Measurements from ENCODE around the gene RASA3.
"Not testable (repeated sequence)": the region's sequence is repeated elsewhere in the genome, so short reads cannot be mapped to it uniquely, and the experiment has no call there.

The RASA3 gene

DNA sequence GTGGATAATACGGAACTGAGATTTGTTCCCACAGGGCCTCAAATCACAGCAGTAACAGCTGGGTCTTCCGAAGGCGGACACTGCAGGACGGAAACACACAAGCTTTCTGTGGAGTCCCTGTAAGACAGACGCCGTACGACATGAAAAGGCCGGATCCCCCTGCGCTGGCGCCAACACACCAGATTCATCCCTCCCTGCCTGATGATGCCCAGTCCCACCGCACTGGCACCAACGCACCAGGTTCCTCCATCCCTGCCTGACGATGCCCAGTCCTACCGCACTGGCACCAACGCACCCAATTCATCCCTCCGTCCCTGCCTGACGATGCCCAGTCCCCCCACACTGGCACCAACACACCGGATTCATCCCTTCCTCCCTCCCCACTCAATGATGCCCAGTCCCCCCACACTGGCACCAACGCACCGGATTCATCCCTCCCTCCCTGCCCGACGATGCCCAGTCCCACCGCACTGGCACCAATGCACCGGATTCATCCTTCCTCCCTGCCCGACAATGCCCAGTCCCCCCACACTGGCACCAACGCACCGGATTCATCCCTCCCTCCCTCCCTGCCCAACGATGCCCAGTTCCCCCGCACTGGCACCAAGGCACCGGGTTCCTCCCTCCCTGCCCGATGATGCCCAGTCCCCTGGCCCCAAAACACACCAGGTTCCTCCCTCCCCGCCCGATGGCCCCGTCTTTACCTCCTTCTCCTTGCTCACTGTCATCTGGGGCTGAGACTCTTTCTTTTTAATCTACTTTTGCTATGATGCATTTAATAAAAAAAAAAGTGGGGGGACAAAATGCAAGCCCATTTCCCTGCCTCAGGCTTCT lies 55.1 kb downstream of the RASA3 start:
- no peak for DNase-seq

DNA sequence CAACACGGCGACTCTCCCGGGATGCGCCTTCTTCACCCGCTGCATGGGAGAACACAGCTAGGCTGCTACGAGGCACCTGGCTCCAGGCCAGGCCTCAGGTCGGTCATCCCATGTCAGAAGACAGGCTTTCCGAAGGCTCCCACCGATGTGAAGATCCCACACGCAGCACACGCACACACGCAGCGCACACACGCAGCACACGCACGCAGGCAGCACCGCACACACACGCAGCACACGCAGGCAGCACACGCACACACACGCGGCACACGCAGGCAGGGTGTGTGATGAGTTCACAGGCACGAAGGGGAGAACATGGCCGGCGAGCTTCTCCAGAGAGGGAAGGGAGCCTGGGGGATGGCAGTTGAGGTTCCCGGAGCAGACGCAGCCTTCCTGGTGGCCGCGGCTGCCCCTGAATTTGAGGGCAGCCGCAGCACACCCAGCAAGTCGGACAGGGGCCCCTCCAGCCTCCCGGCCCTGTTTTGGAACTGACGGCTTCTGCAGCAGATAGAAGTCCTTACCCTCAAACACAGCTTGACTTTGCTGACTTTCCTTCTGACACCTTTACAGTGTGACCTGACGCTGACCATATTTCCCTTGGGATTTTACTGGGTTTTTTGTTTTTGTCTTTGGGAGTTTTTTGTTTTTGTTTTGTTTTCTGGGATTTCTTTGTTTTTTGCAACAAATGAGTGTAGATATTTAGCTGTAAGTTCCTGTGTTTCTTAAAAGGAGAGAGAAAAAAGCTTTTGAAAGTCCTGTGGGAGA lies 55.9 kb downstream of the RASA3 start:
- DNase-seq: no peak

DNA sequence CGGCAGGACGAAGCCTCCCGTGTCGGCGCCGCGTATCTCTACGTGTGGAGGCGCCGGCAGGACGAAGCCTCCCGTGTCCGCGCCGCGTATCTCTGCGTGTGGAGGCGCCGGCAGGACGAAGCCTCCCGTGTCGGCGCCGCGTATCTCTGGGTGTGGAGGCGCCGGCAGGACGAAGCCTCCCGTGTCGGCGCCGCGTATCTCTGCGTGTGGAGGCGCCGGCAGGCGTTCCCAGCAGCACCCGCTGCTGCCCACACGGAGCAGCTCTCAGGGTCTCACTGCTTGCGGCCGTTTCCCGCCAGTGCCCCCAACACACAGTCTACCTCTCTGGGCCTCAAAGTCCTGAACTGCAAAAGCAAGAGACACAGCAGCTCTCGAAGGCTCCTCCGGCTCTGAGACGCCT lies 56.6 kb downstream of the RASA3 start:
- DNase-seq: not testable (repeated sequence)

DNA sequence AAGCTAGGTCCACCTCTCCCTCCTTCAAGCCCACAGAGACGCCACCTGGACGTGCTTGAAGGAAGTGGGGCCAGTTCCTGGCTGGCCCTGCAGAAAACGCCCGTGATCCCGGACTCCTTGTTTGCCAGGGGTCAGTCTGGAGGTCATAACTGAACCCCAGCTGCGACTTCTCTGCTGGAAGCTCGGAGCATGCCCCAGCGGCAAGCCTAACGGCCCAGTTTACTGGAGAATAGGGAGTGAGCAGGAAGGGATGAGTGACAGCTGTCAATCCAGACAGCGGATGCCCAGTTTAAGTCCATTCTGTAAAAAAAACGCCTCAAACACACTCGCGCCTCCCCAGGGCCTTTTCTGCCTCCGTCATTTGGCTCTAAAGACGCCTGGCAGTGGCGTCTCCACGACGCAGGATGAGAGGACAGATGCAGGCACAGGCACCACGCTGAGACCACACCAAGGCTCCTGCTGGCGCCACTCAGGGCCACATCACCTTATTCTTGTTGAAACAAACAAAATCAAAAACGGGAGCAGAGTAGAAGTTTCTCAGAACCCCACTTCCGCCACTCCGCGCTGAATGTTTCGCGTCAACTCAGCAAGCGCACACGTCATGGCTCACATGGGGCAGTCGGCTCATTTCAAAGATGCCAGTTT lies 57.6 kb downstream of the RASA3 start:
- DNase-seq: no peak

DNA sequence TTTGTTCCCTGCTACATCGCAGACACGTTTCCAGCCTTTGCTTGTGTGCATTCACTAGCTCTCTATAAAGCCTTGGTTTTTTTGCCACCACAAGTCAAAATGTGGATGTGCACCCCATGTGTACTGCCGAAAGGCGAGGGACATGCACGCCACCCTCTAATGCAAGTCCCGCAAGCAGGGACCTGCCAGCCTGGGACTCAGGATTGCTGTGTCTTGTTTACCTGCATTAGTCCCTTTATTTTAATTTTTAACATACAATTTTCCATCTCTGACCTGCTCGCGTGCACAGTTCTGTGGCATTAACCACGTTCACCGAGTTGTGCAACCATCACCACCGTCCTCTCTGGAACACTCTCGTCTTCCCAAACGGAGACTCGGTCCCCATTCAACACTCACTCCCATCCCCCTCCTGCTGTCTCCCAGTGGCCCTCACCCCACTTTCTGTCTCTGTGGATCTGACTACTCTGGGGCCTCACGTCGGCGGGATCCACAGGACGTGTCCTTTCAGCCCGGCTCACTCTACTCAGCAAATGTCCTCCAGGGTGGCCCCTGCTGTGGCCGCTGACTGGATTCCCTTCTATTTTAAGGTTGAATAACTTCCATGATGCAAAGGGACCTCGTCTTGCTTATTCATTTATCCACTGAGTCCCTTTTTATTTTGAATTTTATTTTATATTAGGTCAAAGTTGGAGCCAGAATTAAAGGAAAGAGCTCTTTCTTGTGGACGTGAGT lies 58.4 kb downstream of the RASA3 start:
- no peak for DNase-seq

DNA sequence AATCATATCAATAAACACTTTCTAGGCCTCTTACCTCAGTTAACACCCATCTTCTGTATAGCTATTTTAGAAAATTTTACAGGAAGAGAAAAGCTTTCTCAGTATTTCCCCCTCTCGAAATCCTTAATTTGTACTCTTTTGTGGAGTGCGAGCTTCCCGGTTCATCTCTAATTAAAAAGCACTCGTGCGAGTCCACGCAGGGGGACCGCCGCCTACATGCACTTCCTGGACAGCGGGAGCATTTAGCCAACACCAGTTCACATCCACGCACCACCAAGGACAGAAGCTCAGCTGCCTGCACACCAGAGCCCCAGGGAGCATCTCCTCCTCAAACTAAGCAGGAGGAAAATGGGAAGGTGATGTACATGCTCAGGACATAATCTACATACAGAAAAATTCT lies 60.0 kb downstream of the RASA3 start:
- DNase-seq: no peak

DNA sequence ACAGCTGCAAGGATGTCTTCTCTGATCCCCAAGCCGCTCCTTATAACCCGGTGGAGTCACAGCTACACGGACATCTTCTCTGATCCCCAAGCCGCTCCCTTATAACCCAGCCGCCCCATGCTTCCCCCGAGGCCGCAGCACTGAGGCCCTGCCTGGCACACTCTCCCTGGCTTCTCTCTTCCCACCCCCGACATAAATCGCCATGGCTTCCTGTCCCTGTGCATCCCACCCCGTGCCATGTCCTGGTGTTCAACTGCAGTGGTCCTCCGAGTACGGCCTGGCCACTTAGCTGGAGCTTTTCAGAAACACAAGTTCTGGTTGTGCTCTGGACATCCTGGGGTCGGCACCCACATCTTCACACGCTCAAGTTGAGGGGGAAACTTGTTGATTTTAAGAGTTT lies 60.4 kb downstream of the RASA3 start:
- no peak for DNase-seq

DNA sequence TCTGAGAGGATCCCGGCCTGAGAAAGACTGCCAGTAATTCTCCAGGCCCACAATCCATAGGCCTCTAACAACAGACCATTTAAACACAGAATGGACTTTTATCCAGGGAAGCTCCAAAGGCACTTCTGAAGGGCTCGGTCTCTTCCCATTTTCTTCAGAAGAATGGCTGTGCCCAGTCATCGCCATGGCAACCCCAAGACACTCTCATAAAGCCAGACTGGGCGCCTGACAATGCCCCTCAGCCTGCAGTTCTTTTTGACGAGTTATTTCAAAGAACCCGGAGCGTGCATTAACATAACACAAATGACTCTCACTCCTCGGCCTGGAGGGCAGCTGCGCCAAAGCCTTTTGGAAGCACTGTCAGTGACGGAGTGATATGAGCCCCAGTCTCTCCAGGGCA lies 61.0 kb downstream of the RASA3 start:
- DNase-seq: no peak

DNA sequence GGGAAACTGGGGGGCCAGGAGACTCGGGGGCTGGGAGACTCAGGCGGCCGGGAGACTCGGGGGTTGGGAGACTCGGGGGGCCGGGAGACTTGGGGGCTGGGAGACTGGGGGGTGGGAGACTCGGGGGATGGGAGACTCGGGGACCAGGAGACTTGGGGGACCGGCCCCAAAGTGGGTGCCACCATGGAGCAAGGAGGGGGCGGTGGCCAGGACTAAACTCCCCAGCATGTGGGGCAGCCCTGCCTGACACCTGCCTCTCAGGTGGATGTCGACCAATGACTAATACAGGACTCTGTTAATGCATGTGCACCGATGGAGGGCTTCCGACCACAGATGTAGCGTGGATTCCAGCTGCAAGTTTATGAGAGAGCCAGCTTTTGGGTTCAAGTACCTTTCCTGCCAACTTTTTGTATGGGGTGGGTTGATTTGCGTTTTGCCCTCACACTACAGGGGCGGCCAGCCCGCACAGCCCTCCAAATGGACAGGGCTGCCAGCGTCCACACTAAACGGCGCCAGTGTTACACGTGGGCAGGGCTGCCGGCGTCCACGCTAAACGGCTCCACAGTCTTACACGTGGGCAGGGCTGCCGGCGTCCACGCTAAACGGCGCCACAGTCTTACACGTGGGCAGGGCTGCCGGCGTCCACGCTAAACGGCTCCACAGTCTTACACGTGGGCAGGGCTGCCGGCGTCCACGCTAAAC lies 62.2 kb downstream of the RASA3 start:
- DNase-seq: no peak

DNA sequence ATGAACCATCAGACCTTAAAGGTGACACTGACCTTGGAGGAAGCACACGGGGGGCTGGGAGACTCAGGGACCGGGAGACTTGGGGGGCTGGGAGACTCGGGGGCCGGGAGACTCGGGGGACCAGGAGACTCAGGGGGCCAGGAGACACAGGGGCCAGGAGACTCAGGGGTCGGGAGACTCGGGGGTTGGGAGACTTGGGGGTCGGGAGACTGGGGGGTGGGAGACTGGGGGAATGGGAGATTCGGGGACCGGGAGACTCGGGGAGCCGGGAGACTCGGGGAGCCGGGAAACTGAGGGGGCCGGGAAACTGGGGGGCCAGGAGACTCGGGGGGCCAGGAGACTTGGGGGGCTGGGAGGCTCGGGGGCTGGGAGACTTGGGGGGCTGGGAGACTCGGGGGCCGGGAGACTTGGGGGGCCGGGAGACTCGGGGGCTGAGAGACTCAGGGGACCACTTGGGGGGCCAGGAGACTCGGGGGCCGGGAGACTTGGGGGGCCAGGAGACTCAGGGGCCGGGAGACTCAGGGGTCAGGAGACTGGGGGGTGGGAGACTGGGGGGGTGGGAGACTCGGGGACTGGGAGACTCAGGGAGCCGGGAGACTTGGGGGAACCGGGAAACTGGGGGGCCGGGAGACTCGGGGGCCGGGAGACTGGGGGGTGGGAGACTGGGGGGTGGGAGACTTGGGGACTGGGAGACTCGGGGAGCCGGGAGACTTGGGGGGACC lies 62.9 kb downstream of the RASA3 start:
- no peak for DNase-seq

DNA sequence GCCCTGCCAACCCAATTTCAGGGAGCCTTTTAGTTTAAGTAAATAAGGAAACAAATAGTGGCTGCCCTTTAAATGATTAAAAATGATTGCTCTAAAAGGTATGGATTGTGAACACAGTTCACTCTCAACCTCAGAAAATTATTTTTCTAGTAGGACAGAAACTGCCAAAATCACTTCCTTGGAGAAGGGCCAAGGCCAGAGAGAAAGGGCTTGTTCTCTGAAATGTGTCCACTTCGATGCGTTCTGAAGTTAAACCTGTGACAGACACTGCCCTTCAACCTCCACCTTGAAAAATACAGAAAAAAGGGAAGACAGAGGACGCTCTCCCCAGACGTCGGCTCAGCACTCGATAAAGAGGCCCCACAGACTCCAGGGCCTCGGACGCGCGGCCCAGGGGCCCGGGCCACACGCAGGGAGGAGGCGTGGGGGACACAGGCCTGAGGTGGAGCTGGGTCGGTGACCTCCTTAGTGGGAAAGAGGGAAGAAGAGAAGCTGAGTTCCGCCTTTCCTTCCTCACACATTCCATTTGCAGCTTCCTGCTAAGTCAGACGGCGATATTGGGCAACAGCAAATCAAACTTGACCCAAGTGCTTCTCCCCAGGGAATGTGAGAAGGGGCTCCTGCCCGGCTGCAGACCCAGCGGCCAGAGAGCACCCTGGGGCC lies 63.6 kb downstream of the RASA3 start:
- DNase-seq: no peak

DNA sequence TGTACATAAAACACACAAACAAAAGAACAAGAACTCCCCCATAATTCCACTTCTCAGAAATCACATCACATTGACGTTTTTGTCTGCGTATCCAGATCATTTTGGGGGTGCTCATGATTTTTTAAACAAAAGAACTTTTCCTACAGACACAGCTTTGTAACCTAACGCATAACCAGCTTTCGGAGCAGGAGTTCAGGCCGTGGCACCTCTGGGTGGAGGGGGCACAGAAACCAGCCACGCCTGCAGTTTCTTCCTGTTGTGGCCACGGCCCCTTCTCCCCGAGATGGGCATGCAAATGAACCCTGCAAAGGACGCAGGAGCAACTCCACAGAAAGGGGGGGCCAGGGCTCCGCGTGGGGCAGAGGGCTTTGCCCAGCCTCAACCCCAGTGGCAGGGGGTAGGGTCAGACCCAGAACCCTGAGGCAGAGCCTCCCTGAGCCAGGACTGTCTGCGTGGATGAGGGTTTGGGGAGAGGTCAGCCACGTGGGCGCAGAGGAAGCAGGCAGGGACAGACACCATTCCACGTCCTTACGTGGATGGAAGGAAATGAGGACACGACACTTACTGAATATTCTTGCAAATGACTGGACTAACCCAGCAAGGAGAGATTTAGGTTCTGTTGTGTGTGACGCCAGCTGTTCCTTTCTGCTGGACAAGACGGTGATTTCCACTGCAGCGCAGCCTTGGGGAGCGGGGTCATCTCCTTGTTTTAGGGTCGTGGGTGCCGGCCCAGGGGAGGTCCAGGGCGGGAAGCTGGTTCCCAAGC lies 64.4 kb downstream of the RASA3 start:
- DNase-seq: peak; percentile 36 to 44

DNA sequence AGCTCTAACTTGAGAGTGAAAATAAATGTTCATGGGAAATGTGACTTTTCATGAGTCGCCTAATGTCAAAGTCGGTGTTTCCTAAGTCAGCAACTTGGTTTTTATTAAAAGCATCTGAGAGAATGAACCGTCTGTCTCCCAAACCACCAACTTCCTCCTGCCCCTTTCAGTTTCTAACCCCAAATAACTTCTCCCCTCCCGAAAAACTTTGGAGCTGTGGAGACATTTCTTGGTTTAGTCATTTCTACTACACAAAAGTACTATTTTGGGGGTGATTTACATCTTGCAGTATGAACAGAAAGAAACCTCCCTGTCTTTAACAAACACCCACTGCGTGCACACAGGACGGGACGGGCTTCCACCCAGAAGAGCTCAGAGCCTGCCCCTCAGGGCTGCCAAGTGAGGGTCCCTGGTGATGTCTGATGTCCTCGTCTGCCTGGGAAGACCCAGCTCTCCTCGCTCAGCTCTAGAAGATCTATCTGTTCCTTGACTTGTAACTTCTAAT lies 65.0 kb downstream of the RASA3 start:
- peak in 1 of 2 donors; percentile 34 for DNase-seq

DNA sequence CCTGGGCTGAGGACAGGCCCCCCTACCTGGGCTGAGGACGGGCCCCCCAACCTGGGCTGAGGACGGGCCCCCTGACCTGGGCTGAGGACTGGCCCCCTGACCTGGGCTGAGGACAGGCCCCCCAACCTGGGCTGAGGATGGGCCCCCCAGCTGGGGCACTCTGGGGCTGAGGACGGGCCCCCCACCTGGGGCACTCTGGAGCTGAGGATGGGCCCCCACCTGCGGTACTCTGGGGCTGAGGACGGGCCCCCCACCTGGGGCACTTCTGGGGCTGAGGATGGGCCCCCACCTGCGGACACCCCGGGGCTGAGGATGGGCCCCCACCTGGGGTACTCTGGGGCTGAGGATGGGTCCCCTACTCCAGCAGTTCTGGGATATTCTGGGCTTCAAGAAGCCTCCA lies 65.5 kb downstream of the RASA3 start:
- no peak for DNase-seq

DNA sequence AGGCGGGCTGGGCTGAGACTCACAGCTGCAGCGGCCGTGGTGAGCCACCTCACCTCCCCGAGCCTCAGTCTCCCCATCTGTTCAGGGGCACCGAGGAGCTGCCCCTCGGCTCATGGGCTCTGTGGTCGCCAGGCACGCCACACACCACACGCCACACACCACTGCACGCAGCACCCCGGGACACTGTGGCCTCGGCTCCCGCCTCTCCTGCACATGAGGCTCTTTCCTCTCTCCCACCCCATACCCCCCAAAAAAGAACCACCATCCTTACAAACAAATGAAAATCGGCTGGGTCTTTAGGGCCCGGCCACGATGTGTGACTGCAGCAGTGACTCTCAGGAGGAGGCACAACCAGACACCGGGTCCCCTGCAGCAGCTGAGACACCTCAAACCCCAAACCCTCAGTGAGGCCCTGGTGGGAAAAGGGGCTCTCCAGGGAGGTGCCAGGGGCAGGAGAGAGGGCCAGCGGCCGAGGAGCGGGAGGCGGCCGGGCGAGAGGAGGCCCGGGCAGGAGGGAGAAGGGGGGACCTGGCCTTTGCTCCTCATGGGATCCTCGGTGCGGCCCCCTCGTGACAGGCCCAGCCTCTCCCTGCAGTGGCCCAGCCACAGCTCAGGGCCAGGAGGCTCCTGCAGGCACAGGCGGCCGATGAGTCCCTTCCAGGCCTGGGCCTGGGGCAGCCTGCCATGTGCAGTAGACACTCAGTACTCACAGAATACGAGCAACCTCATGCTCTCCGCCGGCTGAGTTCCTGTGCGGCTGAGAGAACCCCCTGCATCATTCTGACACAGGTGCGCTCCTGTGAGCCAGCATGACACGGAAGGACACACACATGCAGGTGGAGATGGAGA lies 66.3 kb downstream of the RASA3 start:
- DNase-seq: no peak

DNA sequence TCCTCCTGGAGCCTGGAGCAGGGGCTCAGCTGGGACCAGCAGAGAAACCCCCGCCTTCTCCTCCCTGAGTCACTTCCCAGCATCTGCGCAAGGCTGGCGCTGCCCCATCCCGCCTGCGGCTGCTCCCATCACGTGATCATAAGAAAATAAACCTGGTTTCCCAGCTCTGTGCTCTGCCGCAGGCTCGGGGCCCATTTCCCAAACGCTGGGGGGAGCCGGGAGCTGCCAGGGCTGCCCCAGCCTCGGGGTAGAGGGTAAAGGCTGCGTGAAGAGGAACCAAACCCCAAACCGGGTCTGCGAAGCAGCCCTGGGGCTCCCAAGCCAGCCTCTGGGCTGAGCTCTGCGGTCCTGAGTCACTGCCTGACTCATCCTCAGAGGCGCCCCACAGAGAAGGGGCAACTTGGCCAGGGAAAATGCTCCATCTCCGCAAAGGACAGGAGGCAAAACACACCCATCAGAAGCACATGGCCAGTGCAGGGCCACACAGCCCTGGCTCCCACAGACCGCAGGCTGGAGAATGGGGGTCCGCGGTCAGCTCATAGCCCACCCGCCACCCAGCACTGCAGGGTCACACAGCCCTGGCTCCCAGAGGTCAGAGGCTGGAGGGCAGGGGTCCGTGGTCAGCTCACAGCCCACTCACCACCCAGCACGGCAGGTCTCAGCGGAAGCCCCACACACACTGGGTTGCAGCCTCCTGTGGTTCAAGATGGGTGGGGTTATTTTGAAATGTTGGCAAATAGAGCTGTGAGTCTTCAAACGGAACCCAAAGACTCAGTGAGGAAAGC lies 67.1 kb downstream of the RASA3 start:
- peak; percentile 63 to 77 for DNase-seq

DNA sequence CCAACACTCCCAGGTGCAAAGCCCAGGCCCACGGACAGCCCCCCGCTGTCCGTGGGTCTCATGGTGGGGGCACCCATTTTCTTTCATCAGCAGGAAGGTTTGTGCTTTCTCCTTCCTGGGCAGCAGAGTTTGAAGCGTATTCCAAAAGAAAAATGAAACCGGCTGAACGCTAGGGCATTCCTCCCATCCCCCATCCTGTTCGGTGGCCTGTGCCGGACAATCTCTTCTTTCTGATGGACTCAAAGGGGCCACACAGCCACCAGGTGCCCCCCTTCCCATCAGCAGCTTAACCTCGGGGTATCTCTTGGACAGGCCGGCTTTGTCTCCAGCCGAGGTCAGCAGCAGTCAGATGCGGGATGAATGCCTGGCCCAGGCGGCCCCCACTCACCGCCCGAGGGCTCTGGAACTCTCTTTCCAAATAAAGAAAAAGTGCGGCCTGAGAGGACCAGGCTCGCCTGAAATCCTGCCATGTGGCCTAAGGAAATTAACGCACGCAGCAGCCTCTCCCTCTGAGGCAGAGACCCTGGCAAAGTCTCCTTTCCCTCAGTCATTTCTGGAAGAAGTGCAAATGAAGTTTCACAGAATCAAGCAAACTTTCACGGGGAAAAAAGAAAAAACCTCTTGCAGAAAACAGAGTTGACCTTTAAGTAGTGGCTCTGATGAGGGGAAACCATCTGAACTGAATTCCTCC lies 67.8 kb downstream of the RASA3 start:
- no peak for DNase-seq

Measured in CD4-positive, alpha-beta T cell treated with Interferon alpha-2 for 1 hour (primary cell).